ENCODE data around the gene OR5B21.

The OR5B21 gene

DNA sequence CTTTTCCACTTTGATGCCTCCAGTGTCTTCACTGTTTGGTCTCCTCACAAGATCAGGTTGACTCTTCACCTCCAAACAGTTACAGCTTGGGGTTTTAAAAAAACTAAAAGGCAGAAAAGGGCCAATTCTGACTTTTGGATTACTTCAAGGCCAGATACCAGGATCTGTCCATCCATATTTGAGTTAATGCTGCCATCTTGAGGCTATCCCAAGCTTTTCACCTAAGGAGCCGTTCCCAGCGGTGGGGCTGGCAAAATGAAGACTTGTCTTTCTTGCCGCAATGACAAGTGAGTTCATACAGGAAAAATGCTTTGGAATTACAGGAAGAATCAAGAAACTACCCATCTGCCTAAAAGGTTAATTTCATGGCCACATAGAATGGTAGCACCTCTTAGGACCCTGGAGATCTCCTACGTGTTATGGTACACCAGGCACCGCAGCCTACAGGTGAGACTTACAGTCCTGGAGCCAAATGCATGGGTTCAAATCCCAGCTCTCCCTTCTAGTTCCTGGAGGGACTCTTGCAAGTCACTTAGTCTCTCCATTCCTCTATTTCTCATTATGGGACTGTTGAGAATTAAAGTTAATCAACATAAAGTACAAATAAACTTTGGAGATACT lies 6.0 kb upstream of the OR5B21 start:
- H3K4me3 ChIP-seq (ENCODE audit: low read length, poor library complexity, severe bottlenecking): no peak overlapping the region

DNA sequence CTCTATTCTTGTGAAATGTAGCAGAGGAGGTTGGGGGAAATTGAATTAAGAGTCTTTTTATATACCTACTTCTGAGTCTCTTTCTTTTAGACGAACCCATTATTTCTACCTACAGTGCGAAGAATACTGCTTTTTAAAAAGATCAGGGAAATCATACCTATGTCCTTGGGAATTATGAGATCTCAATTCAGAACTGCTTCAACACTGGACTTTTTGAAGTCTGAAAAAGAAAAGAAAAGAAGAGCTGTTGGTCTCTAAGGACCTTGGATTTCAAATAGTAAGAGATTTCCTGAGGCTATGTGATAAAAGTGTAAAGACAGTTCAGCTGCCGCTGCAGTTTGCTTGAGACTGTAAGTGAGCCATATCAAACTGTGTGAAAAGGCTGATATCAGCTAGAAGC lies 3.7 kb upstream of the OR5B21 start:
- Histone ChIP-seq H3K9me2 (replicated peaks; ENCODE audit: low read depth, low read length) (no peaks in the 10 kb centered on the region), H3K4me3 (ENCODE audit: low read length, poor library complexity, severe bottlenecking) (no peak overlapping the region), H3K79me2 (ENCODE audit: insufficient read depth, low read length) (no peaks in the 10 kb centered on the region), H2AFZ (ENCODE audit: low read length) (no peak overlapping the region), H3K9ac (ENCODE audit: low read depth, low read length, poor library complexity, severe bottlenecking) (no peak overlapping the region), H3K27me3 (ENCODE audit: insufficient read depth, low read length, poor library complexity, severe bottlenecking) (no peaks in the 10 kb centered on the region), H3F3A (ENCODE audit: low read depth) (no peaks in the 10 kb centered on the region), H3K9me3 (ENCODE audit: insufficient read depth, low read depth, low read length) (no peaks in the 10 kb centered on the region), H3K4me1 (ENCODE audit: insufficient read depth, low read length, poor library complexity, severe bottlenecking) (peaks cover 10% of the 10 kb centered on the region), H3K4me2 (ENCODE audit: low read depth, low read length, poor library complexity, severe bottlenecking) (no peak overlapping the region), H3K36me3 (ENCODE audit: insufficient read depth, low read length) (no peaks in the 10 kb centered on the region), H4K20me1 (ENCODE audit: insufficient read depth, low read length, poor library complexity, severe bottlenecking) (no peaks in the 10 kb centered on the region)
- TF ChIP-seq, protein P1, sequence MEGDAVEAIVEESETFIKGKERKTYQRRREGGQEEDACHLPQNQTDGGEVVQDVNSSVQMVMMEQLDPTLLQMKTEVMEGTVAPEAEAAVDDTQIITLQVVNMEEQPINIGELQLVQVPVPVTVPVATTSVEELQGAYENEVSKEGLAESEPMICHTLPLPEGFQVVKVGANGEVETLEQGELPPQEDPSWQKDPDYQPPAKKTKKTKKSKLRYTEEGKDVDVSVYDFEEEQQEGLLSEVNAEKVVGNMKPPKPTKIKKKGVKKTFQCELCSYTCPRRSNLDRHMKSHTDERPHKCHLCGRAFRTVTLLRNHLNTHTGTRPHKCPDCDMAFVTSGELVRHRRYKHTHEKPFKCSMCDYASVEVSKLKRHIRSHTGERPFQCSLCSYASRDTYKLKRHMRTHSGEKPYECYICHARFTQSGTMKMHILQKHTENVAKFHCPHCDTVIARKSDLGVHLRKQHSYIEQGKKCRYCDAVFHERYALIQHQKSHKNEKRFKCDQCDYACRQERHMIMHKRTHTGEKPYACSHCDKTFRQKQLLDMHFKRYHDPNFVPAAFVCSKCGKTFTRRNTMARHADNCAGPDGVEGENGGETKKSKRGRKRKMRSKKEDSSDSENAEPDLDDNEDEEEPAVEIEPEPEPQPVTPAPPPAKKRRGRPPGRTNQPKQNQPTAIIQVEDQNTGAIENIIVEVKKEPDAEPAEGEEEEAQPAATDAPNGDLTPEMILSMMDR (conservative IDR thresholded peaks at IDR 0.05; ENCODE audit: low read length): no peak
- TF ChIP-seq EZH2phosphoT487 (IDR thresholded peaks at IDR 0.05; ENCODE audit: borderline replicate concordance): no peak

More for the DNA sequence above, 6.0 kb upstream of the OR5B21 start:
- Histone ChIP-seq H2AFZ (ENCODE audit: low read length) (no peak overlapping the region), H3K4me1 (ENCODE audit: insufficient read depth, low read length, poor library complexity, severe bottlenecking) (peaks cover 10% of the 10 kb centered on the region), H3K27me3 (ENCODE audit: insufficient read depth, low read length, poor library complexity, severe bottlenecking) (no peaks in the 10 kb centered on the region), H3K4me2 (ENCODE audit: low read depth, low read length, poor library complexity, severe bottlenecking) (no peak overlapping the region), H3K9me2 (replicated peaks; ENCODE audit: low read depth, low read length) (no peaks in the 10 kb centered on the region), H3K79me2 (ENCODE audit: insufficient read depth, low read length) (no peaks in the 10 kb centered on the region), H3F3A (ENCODE audit: low read depth) (no peaks in the 10 kb centered on the region), H3K9ac (ENCODE audit: low read depth, low read length, poor library complexity, severe bottlenecking) (no peak overlapping the region), H4K20me1 (ENCODE audit: insufficient read depth, low read length, poor library complexity, severe bottlenecking) (no peaks in the 10 kb centered on the region), H3K36me3 (ENCODE audit: insufficient read depth, low read length) (no peaks in the 10 kb centered on the region), H3K9me3 (ENCODE audit: insufficient read depth, low read depth, low read length) (no peaks in the 10 kb centered on the region)
- TF ChIP-seq, protein P1 (conservative IDR thresholded peaks at IDR 0.05; ENCODE audit: low read length): peak; percentile 86
- TF ChIP-seq EZH2phosphoT487 (IDR thresholded peaks at IDR 0.05; ENCODE audit: borderline replicate concordance): no peak

DNA sequence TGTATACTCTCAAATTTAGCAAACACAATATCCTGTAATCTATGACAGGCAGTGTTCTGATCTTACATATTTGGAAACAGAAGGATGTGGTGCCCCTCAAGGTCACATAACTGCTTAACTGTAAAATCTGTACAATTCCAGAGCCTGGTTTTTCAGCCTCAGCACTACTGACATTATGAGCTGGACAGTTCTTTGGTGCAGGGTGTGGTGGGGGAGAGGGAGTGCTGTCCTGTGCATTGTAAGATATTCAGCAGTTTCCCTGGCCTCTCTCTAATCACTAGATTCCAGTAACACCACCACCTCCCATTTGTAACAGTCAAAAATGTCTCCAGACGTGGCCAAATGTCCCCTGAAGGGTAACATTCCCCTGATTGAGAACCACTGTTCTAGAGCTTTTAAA lies 1.8 kb upstream of the OR5B21 start:
- Histone ChIP-seq H3K4me3 (ENCODE audit: low read length, poor library complexity, severe bottlenecking) (no peak overlapping the region), H3K4me2 (ENCODE audit: low read depth, low read length, poor library complexity, severe bottlenecking) (no peak overlapping the region), H4K20me1 (ENCODE audit: insufficient read depth, low read length, poor library complexity, severe bottlenecking) (no peaks in the 10 kb centered on the region), H3K9me2 (replicated peaks; ENCODE audit: low read depth, low read length) (no peaks in the 10 kb centered on the region), H3K36me3 (ENCODE audit: insufficient read depth, low read length) (no peaks in the 10 kb centered on the region), H3K4me1 (ENCODE audit: insufficient read depth, low read length, poor library complexity, severe bottlenecking) (peaks cover 10% of the 10 kb centered on the region), H3K27me3 (ENCODE audit: insufficient read depth, low read length, poor library complexity, severe bottlenecking) (no peaks in the 10 kb centered on the region), H2AFZ (ENCODE audit: low read length) (no peak overlapping the region), H3K79me2 (ENCODE audit: insufficient read depth, low read length) (no peaks in the 10 kb centered on the region), H3K9ac (ENCODE audit: low read depth, low read length, poor library complexity, severe bottlenecking) (no peak overlapping the region), H3K9me3 (ENCODE audit: insufficient read depth, low read depth, low read length) (no peaks in the 10 kb centered on the region), H3F3A (ENCODE audit: low read depth) (no peaks in the 10 kb centered on the region)
- TF ChIP-seq EZH2phosphoT487 (IDR thresholded peaks at IDR 0.05; ENCODE audit: borderline replicate concordance): no peak
- TF ChIP-seq, protein P1 (conservative IDR thresholded peaks at IDR 0.05; ENCODE audit: low read length): no peak
